ENCODE measurements around the gene KRT38. TPM values are rescaled to one million over a fixed set of nuclear protein-coding genes. Genes with fewer than 3 reads are reported as not detected.

Gene KRT38
- total and polyA plus RNA-seq, 4 donors: not detected

- 67% methylated on average over 9 of the region's 9 CpGs for WGBS
- Histone ChIP-seq H3K27ac (ENCODE audit: low read depth in 1 of 2, low read length in 2 of 2) (no peak overlapping the region), H3K9ac (ENCODE audit: low read depth in 1 of 2, low read length in 2 of 2) (no peak overlapping the region), H3K4me3 (ENCODE audit: low read depth in 1 of 3, low read length in 3 of 3) (no peak overlapping the region), H3K27me3 (ENCODE audit: control insufficient read depth in 4 of 4, insufficient read depth in 4 of 4, low read length in 3 of 4) (no peaks in the 10 kb centered on the region), H3K4me1 (ENCODE audit: control insufficient read depth in 4 of 4, insufficient read depth in 4 of 4, low read length in 3 of 4) (peaks cover 0 to 11% (median 4%) of the 10 kb centered on the region in 4 donors), H3K36me3 (ENCODE audit: control insufficient read depth in 4 of 4, insufficient read depth in 3 of 4, low read depth in 1 of 4, low read length in 3 of 4) (no peaks in the 10 kb centered on the region), H3K9me3 (ENCODE audit: control insufficient read depth in 4 of 4, low read length in 3 of 4) (no peaks in the 10 kb centered on the region)
- no peak for TF ChIP-seq JUND (IDR thresholded peaks at IDR 0.05)
- no peak for DNase-seq (ENCODE audit: low spot score)
Measured at GRCh38 chr17:41421116-41421515, 19.7 kb downstream of the KRT38 start.

GRCh38 chr17:41420134-41420533 lies 20.6 kb downstream of the KRT38 start:
- WGBS: 84% methylated on average over 4 of the region's 4 CpGs
- H3K27ac ChIP-seq (ENCODE audit: low read depth in 1 of 2, low read length in 2 of 2): no peak overlapping the region
- no peak overlapping the region for H3K4me3 ChIP-seq (ENCODE audit: low read depth in 1 of 3, low read length in 3 of 3)
- H3K27me3 ChIP-seq (ENCODE audit: control insufficient read depth in 4 of 4, insufficient read depth in 4 of 4, low read length in 3 of 4): no peaks in the 10 kb centered on the region
- TF ChIP-seq FOXA1 (IDR thresholded peaks at IDR 0.05) (no peak), HNF4G (IDR thresholded peaks at IDR 0.05) (no peak), EGR1 (IDR thresholded peaks at IDR 0.05; ENCODE audit: low read depth in 2 of 2) (no peak), YY1 (IDR thresholded peaks at IDR 0.05) (no peak), JUND (IDR thresholded peaks at IDR 0.05) (no peak)
- no peaks in the 10 kb centered on the region for H3K9me3 ChIP-seq (ENCODE audit: control insufficient read depth in 4 of 4, low read length in 3 of 4)
- peaks cover 0 to 17% (median 9%) of the 10 kb centered on the region in 4 donors for H3K4me1 ChIP-seq (ENCODE audit: control insufficient read depth in 4 of 4, insufficient read depth in 4 of 4, low read length in 3 of 4)
- H3K9ac ChIP-seq (ENCODE audit: low read depth in 1 of 2, low read length in 2 of 2): no peak overlapping the region
- H3K36me3 ChIP-seq (ENCODE audit: control insufficient read depth in 4 of 4, insufficient read depth in 3 of 4, low read depth in 1 of 4, low read length in 3 of 4): no peaks in the 10 kb centered on the region
- no peak for DNase-seq (ENCODE audit: low spot score)

- TF ChIP-seq JUND (IDR thresholded peaks at IDR 0.05) (no peak), HNF4G (IDR thresholded peaks at IDR 0.05) (no peak), RXRA (IDR thresholded peaks at IDR 0.05) (no peak), FOXA1 (IDR thresholded peaks at IDR 0.05) (no peak), HNF4A (conservative IDR thresholded peaks at IDR 0.05) (no peak), TAF1 (conservative IDR thresholded peaks at IDR 0.05) (no peak), SP1 (IDR thresholded peaks at IDR 0.05) (no peak), ATF3 (IDR thresholded peaks at IDR 0.05) (no peak), MAX (IDR thresholded peaks at IDR 0.05) (no peak), YY1 (IDR thresholded peaks at IDR 0.05) (no peak), NR2F2 (IDR thresholded peaks at IDR 0.05) (no peak), FOXA2 (IDR thresholded peaks at IDR 0.05) (no peak), REST (IDR thresholded peaks at IDR 0.05) (no peak), GABPA (IDR thresholded peaks at IDR 0.05 in 1 of 2, conservative IDR thresholded peaks at IDR 0.05 in 1 of 2) (no peak), CTCF (IDR thresholded peaks at IDR 0.05; ENCODE audit: low read depth, low read length, missing input control) (no peak)
- Histone ChIP-seq H3K36me3 (ENCODE audit: control insufficient read depth in 4 of 4, insufficient read depth in 3 of 4, low read depth in 1 of 4, low read length in 3 of 4) (no peaks in the 10 kb centered on the region), H3K4me1 (ENCODE audit: control insufficient read depth in 4 of 4, insufficient read depth in 4 of 4, low read length in 3 of 4) (peaks cover 0 to 17% (median 10%) of the 10 kb centered on the region in 4 donors), H3K27me3 (ENCODE audit: control insufficient read depth in 4 of 4, insufficient read depth in 4 of 4, low read length in 3 of 4) (no peaks in the 10 kb centered on the region), H3K9me3 (ENCODE audit: control insufficient read depth in 4 of 4, low read length in 3 of 4) (no peaks in the 10 kb centered on the region), H3K4me3 (ENCODE audit: low read depth in 1 of 3, low read length in 3 of 3) (no peak overlapping the region), H3K27ac (ENCODE audit: low read depth in 1 of 2, low read length in 2 of 2) (no peak overlapping the region), H3K9ac (ENCODE audit: low read depth in 1 of 2, low read length in 2 of 2) (no peak overlapping the region)
- DNase-seq (ENCODE audit: low spot score): no peak
- 92% methylated on average over 4 of the region's 4 CpGs for WGBS
Measured at GRCh38 chr17:41419716-41420115, 21.1 kb downstream of the KRT38 start.
